Natural killer cell (primary cell): ENCODE data around the gene SLN. TPM values are rescaled to one million over a fixed set of nuclear protein-coding genes. Genes with fewer than 3 reads are reported as not detected.

Experiments used
- ATAC-seq, 3 donors: fragments of 150-1000 bp in 2 of 3; fragments of 200-7000 bp in 1 of 3; cut with Tn5 transposase; 1 replicate in 1 of 3; 2 replicates in 2 of 3; pipeline ENCODE4 v1.10.0; 2021; ENCODE audit warnings: mild to moderate bottlenecking in 2 of 3, moderate library complexity in 2 of 3
- DNase-seq, 2 donors: peaks; one replicate each; pipeline versions ENCODE4 v3.0.0 to v3.0.0-alpha.2; 2013 to 2021; ENCODE audit warnings: mixed read lengths in 1 of 2
- H3K27ac ChIP-seq: one replicate; pipeline ENCODE4 v1.5.1; 2013; ENCODE audit warnings: mild to moderate bottlenecking, low read length
- H3K27me3 ChIP-seq: one replicate; pipeline ENCODE4 v1.6.1; 2013; ENCODE audit warnings: low read length; ENCODE audit not compliant: control insufficient read depth, insufficient read depth
- H3K36me3 ChIP-seq: one replicate; pipeline ENCODE4 v1.6.1; 2013; ENCODE audit warnings: low read length; ENCODE audit not compliant: control insufficient read depth, insufficient read depth
- H3K4me1 ChIP-seq: one replicate; pipeline ENCODE4 v1.6.1; 2013; ENCODE audit warnings: low read length; ENCODE audit not compliant: control insufficient read depth, insufficient read depth
- H3K4me3 ChIP-seq: one replicate; pipeline ENCODE4 v1.5.1; 2013; ENCODE audit warnings: low read length
- H3K9me3 ChIP-seq: one replicate; pipeline ENCODE4 v1.6.1; 2013; ENCODE audit warnings: low read length; ENCODE audit not compliant: control insufficient read depth, insufficient read depth
- H3K27ac Mint-ChIP-seq, 2 donors: one replicate each; pipeline ENCODE4 v1.8.0; 2022; ENCODE audit warnings: mild to moderate bottlenecking in 2 of 2, mixed read lengths in 2 of 2, moderate library complexity in 1 of 2
- H3K27me3 Mint-ChIP-seq, 2 donors: one replicate each; pipeline ENCODE4 v1.8.0; 2022; ENCODE audit warnings: low read depth in 2 of 2, mixed read lengths in 2 of 2
- H3K36me3 Mint-ChIP-seq: one replicate; pipeline ENCODE4 v1.8.0; 2022; ENCODE audit warnings: mixed read lengths
- H3K4me1 Mint-ChIP-seq, 2 donors: one replicate each; pipeline ENCODE4 v1.8.0; 2022; ENCODE audit warnings: mixed read lengths in 2 of 2
- H3K4me3 Mint-ChIP-seq: one replicate; pipeline ENCODE4 v1.8.0; 2022; ENCODE audit warnings: mild to moderate bottlenecking, moderate library complexity, mixed read lengths
- H3K9me3 Mint-ChIP-seq, 2 donors: one replicate each; pipeline ENCODE4 v1.8.0; 2022; ENCODE audit warnings: mixed read lengths in 2 of 2
- WGBS: methylation state at CpG from one replicate; pipeline ENCODE4 v1.1.7; 2013; ENCODE audit warnings: missing lambda C conversion rate; ENCODE audit not compliant: insufficient coverage; 5-methylcytosine and 5-hydroxymethylcytosine counted together
- intact Hi-C: fragments of 100-400 bp; cut with micrococcal nuclease; formaldehyde crosslinking; loops from one replicate; pipeline ENCODE4 v1.14.2; 2022
- total RNA-seq, 4 donors: library from RNA; stranded (reverse); fragments of 120-200 nt in 1 of 4; gene quantifications; one replicate each; pipeline versions ENCODE4 v1.2.3 to v1.2.4, GENCODE V29; 2013 to 2022
- TF ChIP-seq, protein P1 (sequence below): fragments of 200-600 bp; IDR thresholded peaks from one replicate; pipeline ENCODE4 v1.8.0; 2022; ENCODE audit warnings: antibody characterized with exemption

Gene SLN
- total RNA-seq, 3 donors from 2014 or later (not counting 1 experiment from before 2014, with no cell fraction given), result not detected

DNA sequence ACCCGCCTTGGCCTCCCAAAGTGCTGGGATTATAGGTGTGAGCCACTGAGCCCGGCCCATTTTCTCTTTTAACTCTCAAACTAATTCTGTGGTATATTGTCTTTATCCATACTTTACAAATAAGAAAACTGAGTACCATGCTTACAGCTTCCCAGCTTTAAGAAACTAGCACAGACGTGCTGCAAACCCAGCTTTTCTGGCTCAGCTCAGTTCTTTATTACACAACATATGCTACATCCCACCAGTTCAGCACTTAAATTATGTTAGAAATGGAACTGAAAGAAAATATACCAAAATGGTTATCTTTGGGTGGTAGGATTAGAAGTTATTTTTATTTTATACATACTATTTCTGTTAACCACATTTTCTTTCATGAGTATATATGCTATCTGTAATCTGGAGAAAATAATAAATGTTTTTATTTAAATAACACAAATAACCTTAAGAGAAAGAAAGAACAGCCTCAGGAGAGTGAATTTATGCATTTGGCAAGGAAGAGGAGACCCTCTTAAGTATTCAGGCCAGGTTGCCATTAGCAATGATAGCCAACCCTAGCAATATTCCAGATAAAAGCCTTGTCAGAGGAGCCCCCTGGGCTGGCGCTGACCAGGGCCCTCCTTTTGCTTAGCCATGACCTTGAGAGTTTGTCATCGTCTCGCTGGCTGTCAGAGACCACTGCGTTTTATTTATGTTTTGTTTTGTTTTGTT, 33.8 kb downstream of the SLN start:
- no peaks in the 10 kb centered on the region for H3K4me1 ChIP-seq
- no peak overlapping the region for H3K4me3 Mint-ChIP-seq
- H3K9me3 Mint-ChIP-seq, result no peaks in the 10 kb centered on the region
- WGBS, result 97% methylated on average over 4 of the region's 7 CpGs
- H3K4me1 Mint-ChIP-seq, result no peaks in the 10 kb centered on the region
- no peaks in the 10 kb centered on the region for H3K27me3 ChIP-seq
- H3K27ac Mint-ChIP-seq, result no peak overlapping the region
- no peak overlapping the region for H3K27ac ChIP-seq
- ATAC-seq, result no peak
- H3K4me3 ChIP-seq, result no peak overlapping the region
- H3K36me3 ChIP-seq, result no peaks in the 10 kb centered on the region
- H3K9me3 ChIP-seq, result no peaks in the 10 kb centered on the region
- peaks cover 5 to 7% of the 10 kb centered on the region in 2 donors for H3K27me3 Mint-ChIP-seq
- DNase-seq, result no peak
- TF ChIP-seq, protein P1, sequence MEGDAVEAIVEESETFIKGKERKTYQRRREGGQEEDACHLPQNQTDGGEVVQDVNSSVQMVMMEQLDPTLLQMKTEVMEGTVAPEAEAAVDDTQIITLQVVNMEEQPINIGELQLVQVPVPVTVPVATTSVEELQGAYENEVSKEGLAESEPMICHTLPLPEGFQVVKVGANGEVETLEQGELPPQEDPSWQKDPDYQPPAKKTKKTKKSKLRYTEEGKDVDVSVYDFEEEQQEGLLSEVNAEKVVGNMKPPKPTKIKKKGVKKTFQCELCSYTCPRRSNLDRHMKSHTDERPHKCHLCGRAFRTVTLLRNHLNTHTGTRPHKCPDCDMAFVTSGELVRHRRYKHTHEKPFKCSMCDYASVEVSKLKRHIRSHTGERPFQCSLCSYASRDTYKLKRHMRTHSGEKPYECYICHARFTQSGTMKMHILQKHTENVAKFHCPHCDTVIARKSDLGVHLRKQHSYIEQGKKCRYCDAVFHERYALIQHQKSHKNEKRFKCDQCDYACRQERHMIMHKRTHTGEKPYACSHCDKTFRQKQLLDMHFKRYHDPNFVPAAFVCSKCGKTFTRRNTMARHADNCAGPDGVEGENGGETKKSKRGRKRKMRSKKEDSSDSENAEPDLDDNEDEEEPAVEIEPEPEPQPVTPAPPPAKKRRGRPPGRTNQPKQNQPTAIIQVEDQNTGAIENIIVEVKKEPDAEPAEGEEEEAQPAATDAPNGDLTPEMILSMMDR, result no peak
- no peaks in the 10 kb centered on the region for H3K36me3 Mint-ChIP-seq
- intact Hi-C loops, result no loop called here

DNA sequence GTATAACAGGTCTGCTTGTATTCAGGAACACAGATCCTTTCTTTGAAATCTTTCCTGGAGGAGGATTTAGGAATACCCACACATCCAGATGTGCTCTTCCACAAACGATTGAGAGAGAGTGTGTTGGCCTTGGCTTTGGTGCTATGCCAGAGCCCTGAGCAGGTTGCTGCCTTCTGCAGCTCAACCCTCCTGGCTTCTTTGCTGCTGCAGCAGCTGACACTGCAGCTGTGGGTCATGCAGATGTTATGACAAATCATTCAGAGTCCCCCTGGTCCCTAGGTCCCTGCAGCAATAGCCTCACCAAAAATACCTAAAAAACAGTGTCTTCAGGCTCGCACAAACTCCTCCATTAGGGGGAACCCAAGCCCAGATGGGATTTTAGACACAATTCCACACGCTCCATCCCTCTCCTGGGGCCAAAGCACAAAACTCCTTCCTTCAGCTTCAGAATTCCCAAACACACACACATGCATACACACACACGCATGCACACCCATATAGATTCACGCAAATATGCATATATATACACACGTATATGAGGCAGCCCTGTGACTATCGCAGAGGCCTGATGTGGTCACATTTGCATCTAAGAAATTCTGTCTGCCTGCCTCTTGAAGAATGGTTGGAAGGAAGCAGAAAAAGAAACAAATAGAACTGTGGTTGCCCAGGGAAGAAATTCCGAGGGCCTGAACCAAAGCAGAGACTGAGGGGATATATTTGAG, 35.4 kb downstream of the SLN start:
- H3K36me3 Mint-ChIP-seq, result no peaks in the 10 kb centered on the region
- H3K4me3 ChIP-seq, result no peak overlapping the region
- TF ChIP-seq, protein P1, result no peak
- H3K27me3 Mint-ChIP-seq, result peaks cover 7 to 8% of the 10 kb centered on the region in 2 donors
- no peak overlapping the region for H3K27ac Mint-ChIP-seq
- intact Hi-C loops, result no loop called here
- DNase-seq (no peak), ATAC-seq (no peak)
- H3K27ac ChIP-seq, result no peak overlapping the region
- no peaks in the 10 kb centered on the region for H3K4me1 Mint-ChIP-seq
- H3K27me3 ChIP-seq, result no peaks in the 10 kb centered on the region
- 71% methylated on average over 8 of the region's 8 CpGs for WGBS
- H3K36me3 ChIP-seq, result no peaks in the 10 kb centered on the region
- H3K9me3 ChIP-seq, result no peaks in the 10 kb centered on the region
- no peaks in the 10 kb centered on the region for H3K4me1 ChIP-seq
- no peak overlapping the region for H3K4me3 Mint-ChIP-seq
- H3K9me3 Mint-ChIP-seq, result no peaks in the 10 kb centered on the region

DNA sequence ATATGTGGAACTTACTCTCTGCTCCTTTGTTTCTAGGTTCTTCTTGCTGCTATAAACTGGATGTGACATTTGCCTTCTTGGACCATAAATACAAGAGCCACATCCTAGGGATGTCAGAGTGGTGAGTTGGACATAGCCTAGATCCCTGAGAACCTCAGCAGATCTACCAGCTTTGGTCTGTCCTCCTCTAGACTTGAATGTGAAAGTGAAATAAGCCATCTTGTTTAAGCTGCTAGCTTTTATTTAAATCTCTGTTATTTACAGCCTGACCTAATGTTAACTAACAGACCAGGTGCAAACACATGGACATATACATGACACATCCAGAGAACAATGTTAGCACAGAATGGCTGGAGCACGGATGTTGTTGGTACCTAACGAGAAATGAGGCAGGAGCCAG, 36.0 kb downstream of the SLN start:
- 86% methylated on average over 2 of the region's 2 CpGs for WGBS
- H3K9me3 Mint-ChIP-seq, result no peaks in the 10 kb centered on the region
- no peak for ATAC-seq

More for the DNA sequence above, 36.0 kb downstream of the SLN start:
- Mint-ChIP-seq H3K27ac (no peak overlapping the region), H3K36me3 (no peaks in the 10 kb centered on the region), H3K4me1 (no peaks in the 10 kb centered on the region), H3K27me3 (peaks cover 7 to 8% of the 10 kb centered on the region in 2 donors), H3K4me3 (no peak overlapping the region)
- no peaks in the 10 kb centered on the region for H3K4me1 ChIP-seq
- H3K27ac ChIP-seq, result no peak overlapping the region
- DNase-seq, result no peak
- H3K9me3 ChIP-seq, result no peaks in the 10 kb centered on the region
- TF ChIP-seq, protein P1, result no peak
- intact Hi-C loops, result no loop called here
- H3K4me3 ChIP-seq, result no peak overlapping the region
- no peaks in the 10 kb centered on the region for H3K27me3 ChIP-seq
- no peaks in the 10 kb centered on the region for H3K36me3 ChIP-seq
